Fibroblast of lung (primary cell): ENCODE measurements around the gene UCKL1. TPM values are rescaled to one million over a fixed set of nuclear protein-coding genes. Genes with fewer than 3 reads are reported as not detected.

Source experiments
- DNase-seq, 2 donors: peaks; one replicate each; pipeline versions ENCODE4 v3.0.0 to v3.0.0-alpha.2; 2010; ENCODE audit warnings: low read depth in 2 of 2
- H2AFZ ChIP-seq: 2 replicates; pipeline ENCODE4 v1.5.1; 2012; ENCODE audit warnings: low read length, control low read depth, inconsistent platforms
- H3K27ac ChIP-seq: 2 replicates; pipeline ENCODE4 v1.5.1; 2011; ENCODE audit warnings: low read length, control low read depth; ENCODE audit not compliant: insufficient read depth
- H3K27me3 ChIP-seq: 2 replicates; pipeline ENCODE4 v1.5.1; 2011; ENCODE audit warnings: mild to moderate bottlenecking, low read length; ENCODE audit not compliant: control insufficient read depth, insufficient read depth
- H3K36me3 ChIP-seq: 2 replicates; pipeline ENCODE4 v1.5.1; 2011; ENCODE audit warnings: low read length; ENCODE audit not compliant: control insufficient read depth, insufficient read depth
- H3K4me1 ChIP-seq: 2 replicates; pipeline ENCODE4 v1.5.1; 2011; ENCODE audit warnings: low read length; ENCODE audit not compliant: control insufficient read depth, insufficient read depth; ENCODE audit errors: extremely low read depth
- H3K4me2 ChIP-seq: 2 replicates; pipeline ENCODE4 v1.5.1; 2011; ENCODE audit warnings: low read length, control low read depth; ENCODE audit not compliant: insufficient read depth; ENCODE audit errors: extremely low read depth
- H3K4me3 ChIP-seq, 4 experiments: fragments of 200-600 bp in 1 of 4; sonication (generic) in 1 of 4; replicated peaks in 1 of 4; 2 replicates each; pipeline ENCODE4 v1.5.1; 2011 to 2016; ENCODE audit warnings: low read length in 4 of 4, low read depth in 3 of 4, mild to moderate bottlenecking in 3 of 4, control low read depth in 2 of 4, inconsistent platforms in 1 of 4, mixed read lengths in 1 of 4; ENCODE audit not compliant: insufficient read depth in 1 of 4; ENCODE audit errors: control extremely low read depth in 1 of 4
- H3K79me2 ChIP-seq: 2 replicates; pipeline ENCODE4 v1.5.1; 2012; ENCODE audit warnings: mild to moderate bottlenecking, low read length, inconsistent platforms; ENCODE audit not compliant: control insufficient read depth, insufficient read depth
- H3K9ac ChIP-seq: 2 replicates; pipeline ENCODE4 v1.5.1; 2011; ENCODE audit warnings: mild to moderate bottlenecking, low read length, control low read depth; ENCODE audit not compliant: insufficient read depth
- H3K9me3 ChIP-seq: 2 replicates; pipeline ENCODE4 v1.5.1; 2012; ENCODE audit warnings: low read depth, low read length; ENCODE audit not compliant: control insufficient read depth, insufficient read depth
- H4K20me1 ChIP-seq: 2 replicates; pipeline ENCODE4 v1.5.1; 2011; ENCODE audit warnings: low read length; ENCODE audit not compliant: control insufficient read depth, insufficient read depth; ENCODE audit errors: extremely low read depth
- CTCF ChIP-seq, 2 donors: IDR thresholded peaks in 1 of 2; conservative IDR thresholded peaks in 1 of 2; 1 replicate in 1 of 2; 2 replicates in 1 of 2; pipeline ENCODE4 v1.5.1; 2011 to 2012; ENCODE audit warnings: low read length in 2 of 2, control low read depth in 1 of 2, inconsistent platforms in 1 of 2, low read depth in 1 of 2, mild to moderate bottlenecking in 1 of 2
- EZH2 ChIP-seq: IDR thresholded peaks from 2 replicates; pipeline ENCODE4 v1.5.1; 2012; ENCODE audit warnings: low read length, control low read depth, mild to moderate bottlenecking; ENCODE audit errors: missing control alignments
- polyA plus RNA-seq, 2 donors: library from polyadenylated mRNA; depleted of rRNA in 1 of 2; stranded (reverse) in 1 of 2; unstranded in 1 of 2; fragments of >200 nt; gene quantifications; 2 replicates each; pipeline ENCODE4 v1.2.1, GENCODE V29; 2011 to 2012; ENCODE audit warnings: missing spikeins in 1 of 2
- total RNA-seq: library from RNA; depleted of rRNA; stranded (reverse); fragments of >200 nt; gene quantifications from 2 replicates; pipeline ENCODE4 v1.2.1, GENCODE V29; 2014

UCKL1 gene
- total and polyA plus RNA-seq, 2 donors (not counting 1 experiment from before 2014, with no cell fraction given) = 16.4 to 27.9 TPM

DNA sequence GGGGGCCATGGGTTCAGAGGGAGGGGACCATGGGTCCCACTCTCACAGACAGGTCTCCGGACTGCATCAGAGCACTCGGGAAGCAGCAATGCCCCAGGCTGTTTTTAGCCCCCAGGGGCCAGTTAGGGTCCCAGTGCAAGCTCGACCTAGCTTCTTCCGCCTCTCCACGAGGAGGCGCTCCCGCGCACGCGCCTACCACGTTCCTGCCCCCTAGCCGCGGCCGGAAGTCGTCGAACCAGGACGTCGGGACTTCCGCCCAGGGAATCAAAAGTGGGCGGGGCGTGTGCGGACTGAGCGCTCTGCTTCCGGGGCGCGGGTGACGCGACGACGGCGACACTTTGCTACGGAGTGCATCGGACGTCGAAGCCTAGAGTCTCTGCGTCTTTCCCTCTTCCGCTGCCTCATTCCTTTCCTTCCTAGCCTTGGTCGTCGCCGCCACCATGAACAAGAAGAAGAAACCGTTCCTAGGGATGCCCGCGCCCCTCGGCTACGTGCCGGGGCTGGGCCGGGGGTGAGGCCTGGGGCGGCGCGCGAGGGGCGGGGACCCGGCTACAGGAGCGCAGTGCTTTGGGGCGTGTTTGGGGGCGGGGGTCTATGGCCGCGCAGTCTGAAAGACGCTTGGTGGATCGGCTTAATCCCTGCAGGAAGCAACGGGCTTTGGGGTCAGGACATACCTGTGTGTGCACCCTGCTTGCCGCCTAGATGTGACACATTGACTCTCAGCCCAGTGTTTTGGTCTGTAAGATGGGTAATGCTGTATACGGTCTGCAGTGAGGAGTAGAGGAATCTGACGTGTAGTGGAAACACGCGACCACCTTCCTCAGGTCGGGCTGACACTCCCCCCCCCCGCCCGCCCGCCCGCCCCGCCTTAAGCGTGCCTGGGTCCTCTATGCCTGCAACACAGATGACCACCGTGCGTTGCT lies 24.9 kb upstream of the UCKL1 start, which contains the start of gene PRPF6:
Gene PRPF6, plus strand, starts transcription at position 327 of the 923 bp plus-strand sequence. Its CDS starts 114 bp downstream, at position 441.
- Histone ChIP-seq H3K4me3 (peak within 1 kb of the TSS; percentile 71 to 97 (median 89)), H3K9ac (peak within 1 kb of the TSS; percentile 83), H3K79me2 (peaks cover 16% of the 10 kb centered on the region), H3K4me2 (peak within 1 kb of the TSS; percentile 88), H4K20me1 (no peaks in the 10 kb centered on the region), H3K9me3 (no peaks in the 10 kb centered on the region), H3K27ac (peak within 1 kb of the TSS; percentile 83), H2AFZ (peak within 1 kb of the TSS; percentile 84), H3K27me3 (no peaks in the 10 kb centered on the region), H3K36me3 (peaks cover 6% of the 10 kb centered on the region), H3K4me1 (peaks cover 13% of the 10 kb centered on the region)
- DNase-seq = peak; percentile 93 to 94
- peak; percentile 87 to 91 for TF ChIP-seq CTCF (conservative IDR thresholded peaks at IDR 0.05 in 1 of 2, IDR thresholded peaks at IDR 0.05 in 1 of 2; ENCODE audit: low read depth in 1 of 2, low read length in 2 of 2)
- no peak for TF ChIP-seq EZH2

GRCh38 chr20:63980317-63980805 lies 24.1 kb upstream of the UCKL1 start:
- Histone ChIP-seq H3K27me3 (no peaks in the 10 kb centered on the region), H3K27ac (peak overlapping the region; percentile 83), H3K4me2 (peak overlapping the region; percentile 72), H3K4me3 (peak overlapping the region in 3 of 4 experiments; percentile 13 to 71 (median 14)), H3K4me1 (peaks cover 13% of the 10 kb centered on the region), H3K36me3 (peaks cover 6% of the 10 kb centered on the region), H3K9me3 (no peaks in the 10 kb centered on the region), H2AFZ (peak overlapping the region; percentile 78), H4K20me1 (no peaks in the 10 kb centered on the region), H3K79me2 (peaks cover 16% of the 10 kb centered on the region), H3K9ac (no peak overlapping the region)
- no peak for TF ChIP-seq EZH2
- no peak for TF ChIP-seq CTCF (conservative IDR thresholded peaks at IDR 0.05 in 1 of 2, IDR thresholded peaks at IDR 0.05 in 1 of 2; ENCODE audit: low read depth in 1 of 2, low read length in 2 of 2)
- DNase-seq = no peak
